ENCODE measurements around the gene YTHDC1. TPM values are rescaled to one million over a fixed set of nuclear protein-coding genes. Genes with fewer than 3 reads are reported as not detected.

Gene YTHDC1
- total RNA-seq, 4 donors from 2014 or later, result 67.9 to 497 (median 78.3) TPM

- Histone ChIP-seq H3K27ac (no peak overlapping the region), H3K36me3 (no peaks in the 10 kb centered on the region), H3K9me3 (no peaks in the 10 kb centered on the region), H3K4me1 (peaks cover 0 to 6% (median 0%) of the 10 kb centered on the region in 3 donors), H3K4me3 (no peak overlapping the region), H3K27me3 (peaks cover 10% of the 10 kb centered on the region)
- 58 to 65% methylated on average over 5 of the region's 5 CpGs for WGBS, 2 donors (ENCODE audit: low coverage in 1 of 2)
- ATAC-seq, result no peak
- TF ChIP-seq CTCF (IDR thresholded peaks at IDR 0.05) (no peak), POLR2A (IDR thresholded peaks at IDR 0.05) (no peak), EP300 (IDR thresholded peaks at IDR 0.05) (no peak), POLR2AphosphoS5 (IDR thresholded peaks at IDR 0.05) (no peak)
These were observed 18.8 kb upstream of the YTHDC1 start for GRCh38 chr4:68368691-68369131.

- Histone ChIP-seq H3K27me3 (peaks cover 10% of the 10 kb centered on the region), H3K27ac (no peak overlapping the region), H3K9me3 (no peaks in the 10 kb centered on the region), H3K4me1 (no peaks in the 10 kb centered on the region), H3K36me3 (no peaks in the 10 kb centered on the region), H3K4me3 (no peak overlapping the region)
- TF ChIP-seq EP300 (IDR thresholded peaks at IDR 0.05), result no peak
- no peak for TF ChIP-seq POLR2A (IDR thresholded peaks at IDR 0.05)
- TF ChIP-seq CTCF (IDR thresholded peaks at IDR 0.05), result no peak
- no peak for TF ChIP-seq POLR2AphosphoS5 (IDR thresholded peaks at IDR 0.05)
- ATAC-seq, result no peak
- WGBS, 2 donors (ENCODE audit: low coverage in 1 of 2), result 47 to 57% methylated on average over 2 to 3 of the region's 3 CpGs
These were observed 17.9 kb upstream of the YTHDC1 start for GRCh38 chr4:68367835-68368234.

DNA sequence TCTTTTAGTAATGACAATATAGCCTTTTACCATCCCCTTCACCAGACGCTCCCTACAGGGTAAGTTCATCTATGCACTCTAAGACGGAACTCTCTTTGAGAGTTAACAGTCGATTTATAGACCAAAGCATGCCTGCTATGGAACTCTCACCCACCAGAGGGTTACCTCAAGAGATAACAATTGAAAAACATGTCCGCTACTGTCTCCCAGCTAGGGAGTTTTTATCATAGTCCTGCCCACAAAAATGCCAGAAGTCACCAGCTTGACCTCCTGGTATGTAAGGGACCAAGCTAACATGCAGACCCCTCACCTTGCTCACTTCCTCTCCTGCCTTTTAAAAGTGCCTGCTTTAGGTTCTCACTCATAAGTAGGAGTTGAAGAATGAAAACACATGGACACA is 16.7 kb upstream of the YTHDC1 start:
- no peak for ATAC-seq
- Histone ChIP-seq H3K9me3 (no peaks in the 10 kb centered on the region), H3K27me3 (peaks cover 10% of the 10 kb centered on the region), H3K4me1 (no peaks in the 10 kb centered on the region), H3K4me3 (no peak overlapping the region), H3K36me3 (no peaks in the 10 kb centered on the region), H3K27ac (no peak overlapping the region)
- 72 to 73% methylated on average over 2 to 4 of the region's 4 CpGs for WGBS, 2 donors (ENCODE audit: low coverage in 1 of 2)
- TF ChIP-seq POLR2AphosphoS5 (IDR thresholded peaks at IDR 0.05) (no peak), EP300 (IDR thresholded peaks at IDR 0.05) (no peak), POLR2A (IDR thresholded peaks at IDR 0.05) (no peak), CTCF (IDR thresholded peaks at IDR 0.05) (no peak)

DNA sequence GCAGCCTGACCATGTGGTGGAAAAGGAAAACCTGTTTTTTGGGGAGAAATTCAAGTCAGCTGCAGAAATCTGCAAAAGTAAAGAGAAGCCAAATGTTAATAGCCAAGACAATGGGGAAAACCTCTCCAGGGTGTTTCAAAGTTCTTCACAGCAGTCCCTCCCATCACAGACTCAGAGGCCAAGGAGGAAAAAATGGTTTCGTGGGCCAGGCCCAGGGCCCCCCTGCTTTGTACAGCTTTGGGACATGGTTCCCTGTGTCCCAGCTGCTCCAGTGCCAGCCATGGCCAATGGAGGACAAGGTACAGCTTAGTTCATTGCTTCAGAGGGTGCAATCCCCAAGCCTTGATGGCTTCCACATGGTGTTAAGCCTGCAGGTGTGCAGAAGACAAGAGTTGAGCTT is 15.2 kb upstream of the YTHDC1 start:
- 71 to 86% methylated on average over 1 of the region's 1 CpG for WGBS, 2 donors (ENCODE audit: low coverage in 1 of 2)
- Histone ChIP-seq H3K27me3 (peaks cover 10% of the 10 kb centered on the region), H3K4me3 (no peak overlapping the region), H3K4me1 (no peaks in the 10 kb centered on the region), H3K27ac (no peak overlapping the region), H3K36me3 (no peaks in the 10 kb centered on the region), H3K9me3 (no peaks in the 10 kb centered on the region)
- ATAC-seq, result no peak
- TF ChIP-seq POLR2A (IDR thresholded peaks at IDR 0.05), result no peak
- no peak for TF ChIP-seq POLR2AphosphoS5 (IDR thresholded peaks at IDR 0.05)
- no peak for TF ChIP-seq CTCF (IDR thresholded peaks at IDR 0.05)
- TF ChIP-seq EP300 (IDR thresholded peaks at IDR 0.05), result no peak

DNA sequence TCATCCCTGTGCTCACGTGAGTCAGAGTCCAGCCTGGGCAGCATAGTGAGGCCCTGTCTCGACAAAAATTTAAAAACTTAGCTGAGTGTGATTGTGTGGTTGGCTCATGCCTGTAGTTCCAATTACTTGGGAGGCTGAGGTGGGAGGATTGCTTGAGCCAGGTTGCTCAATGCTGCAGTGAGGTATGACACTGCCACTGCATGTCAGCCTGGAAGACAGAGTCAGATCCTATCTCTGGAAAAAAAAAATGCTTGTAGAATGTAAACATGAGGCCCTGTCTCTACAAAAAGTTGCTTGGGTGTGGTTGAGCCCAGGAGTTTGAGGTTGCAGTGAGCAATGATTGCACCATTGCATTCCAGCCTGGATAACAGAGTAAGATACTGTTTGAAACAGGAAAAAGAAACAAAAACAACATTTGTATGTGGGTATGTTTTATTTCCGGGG is 11.3 kb upstream of the YTHDC1 start:
- no peaks in the 10 kb centered on the region for H3K36me3 ChIP-seq
- TF ChIP-seq EP300 (IDR thresholded peaks at IDR 0.05) (no peak), POLR2AphosphoS5 (IDR thresholded peaks at IDR 0.05) (no peak), CTCF (IDR thresholded peaks at IDR 0.05) (no peak), POLR2A (IDR thresholded peaks at IDR 0.05) (no peak)
- H3K27me3 ChIP-seq, result peaks cover 10% of the 10 kb centered on the region
- WGBS, 2 donors (ENCODE audit: low coverage in 1 of 2), result 64 to 77% methylated on average over 3 of the region's 3 CpGs
- H3K4me3 ChIP-seq, result no peak overlapping the region
- no peak for ATAC-seq
- no peak overlapping the region for H3K27ac ChIP-seq
- H3K4me1 ChIP-seq, result no peaks in the 10 kb centered on the region
- H3K9me3 ChIP-seq, result no peaks in the 10 kb centered on the region
